ENCODE results near the gene RAET1L. TPM values are rescaled to one million over a fixed set of nuclear protein-coding genes. Genes with fewer than 3 reads are reported as not detected.
"Not testable (repeated sequence)": the region's sequence is repeated elsewhere in the genome, so short reads cannot be mapped to it uniquely, and the experiment has no call there.

Gene RAET1L
- total and polyA plus RNA-seq, 2 experiments from 2014 or later, result not detected

DNA sequence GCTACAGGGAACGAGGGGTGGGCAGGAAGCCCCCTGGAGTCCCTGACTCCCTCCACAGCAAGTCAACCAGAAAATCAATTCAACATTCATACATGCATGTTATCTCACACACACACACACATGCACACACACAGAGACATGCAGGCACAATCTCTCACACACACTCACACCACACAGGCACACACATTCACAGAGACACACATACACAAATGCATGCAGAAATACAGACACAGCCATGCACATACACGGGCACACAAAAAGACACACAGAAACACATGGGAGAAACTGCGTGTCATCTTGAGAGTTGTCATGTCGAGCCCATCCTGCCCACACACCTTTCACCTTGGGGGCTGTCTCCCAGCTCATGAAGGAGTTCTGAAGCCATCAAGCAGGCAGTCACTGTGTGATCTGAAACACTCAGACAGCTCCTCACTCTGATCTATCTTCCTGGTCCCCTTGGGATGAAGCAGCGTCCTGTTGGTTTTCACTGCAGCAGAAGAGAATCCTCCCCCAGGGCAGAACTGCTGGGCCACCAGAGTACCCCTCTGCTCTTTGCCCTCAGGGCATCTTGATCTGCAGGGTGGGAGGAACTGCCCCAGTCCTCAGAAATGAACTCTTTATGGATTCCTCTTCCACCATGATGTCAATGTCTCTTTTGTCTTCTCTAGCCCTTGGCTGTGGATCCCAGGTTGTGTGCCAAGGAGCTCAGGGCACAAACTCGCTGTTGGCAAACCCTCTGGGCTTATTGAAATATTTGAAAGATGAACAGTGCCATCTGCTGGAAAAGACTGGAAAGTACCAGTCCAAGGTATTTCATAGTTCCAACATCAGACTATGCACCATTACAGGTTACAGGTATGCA, 8.8 kb downstream of the RAET1L start:
- H3K4me1 ChIP-seq (ENCODE audit: insufficient read depth), result no peaks in the 10 kb centered on the region
- TF ChIP-seq POLR2AphosphoS5 (IDR thresholded peaks at IDR 0.05; ENCODE audit: low read depth), result no peak
- TF ChIP-seq STAT1 (IDR thresholded peaks at IDR 0.05; ENCODE audit: unreplicated experiment), result no peak
- peak; percentile 69 to 71 for TF ChIP-seq CTCF (conservative IDR thresholded peaks at IDR 0.05; ENCODE audit: low read depth in 2 of 2)
- TF ChIP-seq, protein P1, sequence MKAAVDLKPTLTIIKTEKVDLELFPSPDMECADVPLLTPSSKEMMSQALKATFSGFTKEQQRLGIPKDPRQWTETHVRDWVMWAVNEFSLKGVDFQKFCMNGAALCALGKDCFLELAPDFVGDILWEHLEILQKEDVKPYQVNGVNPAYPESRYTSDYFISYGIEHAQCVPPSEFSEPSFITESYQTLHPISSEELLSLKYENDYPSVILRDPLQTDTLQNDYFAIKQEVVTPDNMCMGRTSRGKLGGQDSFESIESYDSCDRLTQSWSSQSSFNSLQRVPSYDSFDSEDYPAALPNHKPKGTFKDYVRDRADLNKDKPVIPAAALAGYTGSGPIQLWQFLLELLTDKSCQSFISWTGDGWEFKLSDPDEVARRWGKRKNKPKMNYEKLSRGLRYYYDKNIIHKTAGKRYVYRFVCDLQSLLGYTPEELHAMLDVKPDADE (IDR thresholded peaks at IDR 0.05), result no peak
- TF ChIP-seq EZH2 (IDR thresholded peaks at IDR 0.05; ENCODE audit: low read depth, unreplicated experiment), result peak; percentile 30
- ATAC-seq (peak; percentile 42), DNase-seq (ENCODE audit: low spot score) (peak; percentile 77)
- H3K4me3 ChIP-seq, result no peak overlapping the region
- H4K20me1 ChIP-seq (replicated peaks; ENCODE audit: insufficient read depth), result no peaks in the 10 kb centered on the region; the same call in 1 of the 2 replicates
- H3K36me3 ChIP-seq (ENCODE audit: insufficient read depth), result no peaks in the 10 kb centered on the region
- no peaks in the 10 kb centered on the region for H3K79me2 ChIP-seq (replicated peaks; ENCODE audit: insufficient read depth)
- peaks cover 79% of the 10 kb centered on the region for H3K27me3 ChIP-seq (ENCODE audit: insufficient read depth)
- H3K9me3 Mint-ChIP-seq, result no peaks in the 10 kb centered on the region
- no peaks in the 10 kb centered on the region for H3F3A ChIP-seq (replicated peaks; ENCODE audit: low read depth)
- H3K36me3 Mint-ChIP-seq (ENCODE audit: low read depth), result no peaks in the 10 kb centered on the region
- H3K27me3 Mint-ChIP-seq (ENCODE audit: insufficient read depth, low read depth, poor library complexity), result peaks cover 67% of the 10 kb centered on the region
- no peak overlapping the region for H3K27ac ChIP-seq (ENCODE audit: low read depth)
- H3K9me2 ChIP-seq (ENCODE audit: insufficient read depth), result no peaks in the 10 kb centered on the region
- H3K4me3 Mint-ChIP-seq, result no peak overlapping the region
- no peak overlapping the region for H3K27ac Mint-ChIP-seq
- peaks cover 5% of the 10 kb centered on the region for H3K4me1 Mint-ChIP-seq
- no peak overlapping the region for H2AFZ ChIP-seq
- H3K4me2 ChIP-seq, result no peak overlapping the region

DNA sequence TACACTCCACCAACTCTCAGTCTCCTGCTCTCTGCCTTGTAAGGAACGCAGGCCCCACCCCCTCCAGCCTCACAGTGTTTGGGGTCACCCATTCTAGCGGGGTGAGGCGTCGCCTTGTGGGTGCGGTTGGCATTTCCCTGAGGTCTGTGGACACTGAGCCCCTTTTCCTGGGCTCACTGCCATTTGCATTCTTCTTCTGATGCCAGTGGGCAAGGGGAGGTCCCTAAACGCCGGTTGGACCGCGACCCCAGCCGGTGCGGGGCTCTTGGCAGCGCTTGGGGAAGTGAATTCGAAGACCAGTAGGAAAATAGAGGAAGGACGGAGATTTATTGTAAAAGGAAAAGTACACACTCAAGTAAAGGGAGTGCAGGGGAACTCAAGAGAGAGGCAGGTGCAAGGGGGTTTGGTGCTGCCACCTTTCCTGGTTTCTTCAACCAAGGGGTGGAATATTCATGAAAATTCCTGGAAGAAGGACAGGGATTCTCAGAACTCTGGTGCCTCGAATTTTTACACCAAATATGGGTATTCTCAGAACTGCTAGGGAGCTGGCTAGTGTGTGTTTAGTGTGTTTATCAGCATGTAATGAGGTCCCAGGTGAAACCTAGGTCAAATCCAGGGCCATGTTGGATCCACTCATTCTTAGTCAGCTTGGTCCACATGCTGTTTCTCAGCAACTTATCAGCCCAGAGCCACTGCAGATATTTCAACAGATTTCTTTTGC, 9.9 kb downstream of the RAET1L start:
- not testable (repeated sequence) for H3K4me3 Mint-ChIP-seq; H3K4me1 Mint-ChIP-seq; DNase-seq (ENCODE audit: low spot score); H3K9me2 ChIP-seq (ENCODE audit: insufficient read depth); H3K27ac ChIP-seq (ENCODE audit: low read depth); H3F3A ChIP-seq (replicated peaks; ENCODE audit: low read depth); H3K36me3 Mint-ChIP-seq (ENCODE audit: low read depth); H2AFZ ChIP-seq; H3K27ac Mint-ChIP-seq; H3K79me2 ChIP-seq (replicated peaks; ENCODE audit: insufficient read depth); H3K9me3 Mint-ChIP-seq; H4K20me1 ChIP-seq (replicated peaks; ENCODE audit: insufficient read depth); H3K4me1 ChIP-seq (ENCODE audit: insufficient read depth); H3K36me3 ChIP-seq (ENCODE audit: insufficient read depth)
- Histone ChIP-seq H3K4me2 (0 out of 2 replicates have a peak overlapping the region, but pooled peaks have one; percentile 62), H3K4me3 (peak overlapping the region; percentile 42; the same call in 1 of the 2 replicates), H3K27me3 (ENCODE audit: insufficient read depth) (peaks cover 90% of the 10 kb centered on the region)
- H3K27me3 Mint-ChIP-seq (ENCODE audit: insufficient read depth, low read depth, poor library complexity), result peaks cover 76% of the 10 kb centered on the region
- TF ChIP-seq EZH2 (IDR thresholded peaks at IDR 0.05; ENCODE audit: low read depth, unreplicated experiment) (peak; percentile 62), CTCF (conservative IDR thresholded peaks at IDR 0.05; ENCODE audit: low read depth in 2 of 2) (0 out of 4 replicates have a peak, but pooled peaks of 1 of the 2 experiments have one; percentile 20)
- peak; percentile 84 for ATAC-seq

- H3K36me3 Mint-ChIP-seq (ENCODE audit: low read depth); H3K27ac Mint-ChIP-seq; H3K9me3 Mint-ChIP-seq; H3K27ac ChIP-seq (ENCODE audit: low read depth); DNase-seq (ENCODE audit: low spot score); H3K4me1 ChIP-seq (ENCODE audit: insufficient read depth); H3K36me3 ChIP-seq (ENCODE audit: insufficient read depth); H3F3A ChIP-seq (replicated peaks; ENCODE audit: low read depth); H2AFZ ChIP-seq; H3K4me1 Mint-ChIP-seq; H3K9me2 ChIP-seq (ENCODE audit: insufficient read depth); H3K79me2 ChIP-seq (replicated peaks; ENCODE audit: insufficient read depth); H4K20me1 ChIP-seq (replicated peaks; ENCODE audit: insufficient read depth): not testable (repeated sequence)
- peak overlapping the region; percentile 52; the same call in 2 of the 3 replicates for H3K4me3 Mint-ChIP-seq
- H3K27me3 ChIP-seq (ENCODE audit: insufficient read depth), result peaks cover 97% of the 10 kb centered on the region
- peak; percentile 28 for ATAC-seq
- H3K27me3 Mint-ChIP-seq (ENCODE audit: insufficient read depth, low read depth, poor library complexity), result peaks cover 83% of the 10 kb centered on the region
- H3K4me2 ChIP-seq, result 0 out of 2 replicates have a peak overlapping the region, but pooled peaks have one; percentile 62
- peak overlapping the region; percentile 42; the same call in 1 of the 2 replicates for H3K4me3 ChIP-seq
Observed at GRCh38 chr6:150014623-150015280, 10.6 kb downstream of the RAET1L start.

All from GM23338 (cell line).